GM12801 (cell line): Measurements from ENCODE around the gene PPM1K.

Source experiments
- CTCF ChIP-seq: IDR thresholded peaks from one replicate; pipeline ENCODE4 v1.5.1; 2011; ENCODE audit warnings: control low read depth; ENCODE audit not compliant: insufficient read length; ENCODE audit errors: extremely low read depth

Gene PPM1K

GRCh38 chr4:88211473-88212252, 72.7 kb downstream of the PPM1K start:
- TF ChIP-seq CTCF: no peak

- TF ChIP-seq CTCF: no peak
These were observed 76.2 kb downstream of the PPM1K start for GRCh38 chr4:88208156-88208555.
